Nephron (organoid): ENCODE measurements around the gene CCDC91.

ENCODE experiments used
- H3K27ac Mint-ChIP-seq, 3 experiments: 2 replicates each; pipeline ENCODE4 v1.8.0; 2020; ENCODE audit warnings: mixed read lengths in 3 of 3, mild to moderate bottlenecking in 2 of 3, moderate library complexity in 1 of 3
- H3K27me3 Mint-ChIP-seq: 2 replicates; pipeline ENCODE4 v1.8.0; 2021; ENCODE audit warnings: low read depth, mild to moderate bottlenecking, moderate library complexity, mixed read lengths
- H3K36me3 Mint-ChIP-seq: 2 replicates; pipeline ENCODE4 v1.8.0; 2020; ENCODE audit warnings: low read depth, mixed read lengths
- H3K4me1 Mint-ChIP-seq: 2 replicates; pipeline ENCODE4 v1.8.0; 2020; ENCODE audit warnings: mixed read lengths
- H3K4me3 Mint-ChIP-seq, 3 experiments: 2 replicates each; pipeline ENCODE4 v1.8.0; 2020; ENCODE audit warnings: mild to moderate bottlenecking in 3 of 3, mixed read lengths in 3 of 3, moderate library complexity in 2 of 3
- H3K9me3 Mint-ChIP-seq: 2 replicates; pipeline ENCODE4 v1.8.0; 2020; ENCODE audit warnings: mixed read lengths
- CTCF ChIP-seq, 3 experiments: fragments of 200-600 bp; sonication (generic); IDR thresholded peaks; one replicate each; pipeline ENCODE4 v1.5.0; 2021; ENCODE audit warnings: antibody characterized with exemption in 3 of 3; ENCODE audit not compliant: unreplicated experiment in 3 of 3

Gene CCDC91

GRCh38 chr12:28331130-28331529 lies 140.9 kb downstream of the CCDC91 start:
- peaks cover 7% of the 10 kb centered on the region for H3K36me3 Mint-ChIP-seq
- H3K4me3 Mint-ChIP-seq: no peak overlapping the region
- H3K27ac Mint-ChIP-seq: peak overlapping the region; percentile 28 to 61 (median 32)
- no peaks in the 10 kb centered on the region for H3K27me3 Mint-ChIP-seq
- no peak for TF ChIP-seq CTCF (IDR thresholded peaks at IDR 0.05; ENCODE audit: unreplicated experiment in 3 of 3)
- peaks cover 15% of the 10 kb centered on the region for H3K4me1 Mint-ChIP-seq
- H3K9me3 Mint-ChIP-seq: peaks cover 12% of the 10 kb centered on the region

- H3K27ac Mint-ChIP-seq: no peak overlapping the region
- no peak overlapping the region for H3K4me3 Mint-ChIP-seq
- no peaks in the 10 kb centered on the region for H3K9me3 Mint-ChIP-seq
- TF ChIP-seq CTCF (IDR thresholded peaks at IDR 0.05; ENCODE audit: unreplicated experiment in 3 of 3): no peak
- no peaks in the 10 kb centered on the region for H3K27me3 Mint-ChIP-seq
- H3K4me1 Mint-ChIP-seq: no peaks in the 10 kb centered on the region
- no peaks in the 10 kb centered on the region for H3K36me3 Mint-ChIP-seq
Measured at GRCh38 chr12:28340261-28341045, 150.2 kb downstream of the CCDC91 start.

GRCh38 chr12:28343713-28344112 lies 153.5 kb downstream of the CCDC91 start:
- no peak overlapping the region for H3K4me3 Mint-ChIP-seq
- H3K27me3 Mint-ChIP-seq: no peaks in the 10 kb centered on the region
- TF ChIP-seq CTCF (IDR thresholded peaks at IDR 0.05; ENCODE audit: unreplicated experiment in 3 of 3): no peak
- H3K27ac Mint-ChIP-seq: no peak overlapping the region
- H3K4me1 Mint-ChIP-seq: no peaks in the 10 kb centered on the region
- H3K9me3 Mint-ChIP-seq: no peaks in the 10 kb centered on the region
- H3K36me3 Mint-ChIP-seq: no peaks in the 10 kb centered on the region

GRCh38 chr12:28346567-28346966 lies 156.3 kb downstream of the CCDC91 start:
- H3K4me1 Mint-ChIP-seq: no peaks in the 10 kb centered on the region

GRCh38 chr12:28349196-28349595 lies 158.9 kb downstream of the CCDC91 start:
- peaks cover 24% of the 10 kb centered on the region for H3K36me3 Mint-ChIP-seq

More at GRCh38 chr12:28346567-28346966, 156.3 kb downstream of the CCDC91 start:
- H3K36me3 Mint-ChIP-seq: peaks cover 2% of the 10 kb centered on the region
- no peak overlapping the region for H3K4me3 Mint-ChIP-seq
- H3K27me3 Mint-ChIP-seq: no peaks in the 10 kb centered on the region
- TF ChIP-seq CTCF (IDR thresholded peaks at IDR 0.05; ENCODE audit: unreplicated experiment in 3 of 3): no peak
- no peak overlapping the region for H3K27ac Mint-ChIP-seq
- H3K9me3 Mint-ChIP-seq: peaks cover 7% of the 10 kb centered on the region

More at GRCh38 chr12:28349196-28349595, 158.9 kb downstream of the CCDC91 start:
- peaks cover 24% of the 10 kb centered on the region for H3K9me3 Mint-ChIP-seq
- no peak overlapping the region for H3K4me3 Mint-ChIP-seq
- no peaks in the 10 kb centered on the region for H3K27me3 Mint-ChIP-seq
- H3K4me1 Mint-ChIP-seq: no peaks in the 10 kb centered on the region
- H3K27ac Mint-ChIP-seq: no peak overlapping the region
- TF ChIP-seq CTCF (IDR thresholded peaks at IDR 0.05; ENCODE audit: unreplicated experiment in 3 of 3): no peak
